ENCODE data around the gene GARNL3. TPM values are rescaled to one million over a fixed set of nuclear protein-coding genes. Genes with fewer than 3 reads are reported as not detected.

Gene GARNL3
- total RNA-seq, 1 donor from 2014 or later, result 5.4 TPM

- peak overlapping the region; percentile 72 for H3K4me3 ChIP-seq (ENCODE audit: insufficient read depth, low read depth, low read length)
- no peaks in the 10 kb centered on the region for H3K9me3 ChIP-seq (ENCODE audit: insufficient read depth, low read depth, low read length)
- no peaks in the 10 kb centered on the region for H4K20me1 ChIP-seq (ENCODE audit: insufficient read depth, low read length)
- peak overlapping the region; percentile 88 for H3K4me2 ChIP-seq (ENCODE audit: low read length)
- DNase-seq (ENCODE audit: low read depth) (no peak), FAIRE-seq (no peak)
- peak overlapping the region; percentile 91 for H3K4me3 Mint-ChIP-seq (ENCODE audit: unreplicated experiment)
- H3K4me1 ChIP-seq (ENCODE audit: insufficient read depth, low read length), result no peaks in the 10 kb centered on the region
- H3K27ac ChIP-seq (ENCODE audit: low read depth, low read length), result no peak overlapping the region
- H3K9ac ChIP-seq (ENCODE audit: low read length), result peak overlapping the region; percentile 66
- H3K9me3 Mint-ChIP-seq (ENCODE audit: unreplicated experiment), result no peaks in the 10 kb centered on the region
- peaks cover 2% of the 10 kb centered on the region for H3K4me1 Mint-ChIP-seq (ENCODE audit: low read depth, unreplicated experiment)
- no peaks in the 10 kb centered on the region for H3K27me3 Mint-ChIP-seq (ENCODE audit: low read depth, unreplicated experiment)
- H3K36me3 Mint-ChIP-seq (ENCODE audit: low read depth, unreplicated experiment), result peaks cover 5% of the 10 kb centered on the region
- H3K27ac Mint-ChIP-seq (ENCODE audit: unreplicated experiment), result no peak overlapping the region
- H3K36me3 ChIP-seq (ENCODE audit: insufficient read depth, low read length), result no peaks in the 10 kb centered on the region
- peak overlapping the region; percentile 99 for H2AFZ ChIP-seq (ENCODE audit: low read depth, low read length)
- no peaks in the 10 kb centered on the region for H3K27me3 ChIP-seq (ENCODE audit: insufficient read depth, low read length)
- no peaks in the 10 kb centered on the region for H3K79me2 ChIP-seq (ENCODE audit: insufficient read depth, low read length)
- TF ChIP-seq EZH2 (IDR thresholded peaks at IDR 0.05; ENCODE audit: insufficient read depth, low read length) (no peak), CTCF (IDR thresholded peaks at IDR 0.05; ENCODE audit: insufficient read depth, low read depth, low read length) (no peak)
Measured at GRCh38 chr9:127245637-127246164, 18.9 kb upstream of the GARNL3 start.

- TF ChIP-seq EZH2 (IDR thresholded peaks at IDR 0.05; ENCODE audit: insufficient read depth, low read length), result no peak
- TF ChIP-seq CTCF (IDR thresholded peaks at IDR 0.05; ENCODE audit: insufficient read depth, low read depth, low read length), result no peak
- no peak overlapping the region for H3K4me3 Mint-ChIP-seq (ENCODE audit: unreplicated experiment)
- H4K20me1 ChIP-seq (ENCODE audit: insufficient read depth, low read length), result no peaks in the 10 kb centered on the region
- no peaks in the 10 kb centered on the region for H3K36me3 ChIP-seq (ENCODE audit: insufficient read depth, low read length)
- no peaks in the 10 kb centered on the region for H3K79me2 ChIP-seq (ENCODE audit: insufficient read depth, low read length)
- H3K9me3 ChIP-seq (ENCODE audit: insufficient read depth, low read depth, low read length), result no peaks in the 10 kb centered on the region
- peaks cover 2% of the 10 kb centered on the region for H3K4me1 Mint-ChIP-seq (ENCODE audit: low read depth, unreplicated experiment)
- no peak overlapping the region for H2AFZ ChIP-seq (ENCODE audit: low read depth, low read length)
- H3K4me3 ChIP-seq (ENCODE audit: insufficient read depth, low read depth, low read length), result no peak overlapping the region
- no peaks in the 10 kb centered on the region for H3K27me3 Mint-ChIP-seq (ENCODE audit: low read depth, unreplicated experiment)
- FAIRE-seq, result no peak
- DNase-seq (ENCODE audit: low read depth), result no peak
- H3K4me2 ChIP-seq (ENCODE audit: low read length), result no peak overlapping the region
- no peak overlapping the region for H3K9ac ChIP-seq (ENCODE audit: low read length)
- no peak overlapping the region for H3K27ac Mint-ChIP-seq (ENCODE audit: unreplicated experiment)
- H3K36me3 Mint-ChIP-seq (ENCODE audit: low read depth, unreplicated experiment), result peaks cover 5% of the 10 kb centered on the region
- H3K9me3 Mint-ChIP-seq (ENCODE audit: unreplicated experiment), result peaks cover 3% of the 10 kb centered on the region
- H3K4me1 ChIP-seq (ENCODE audit: insufficient read depth, low read length), result no peaks in the 10 kb centered on the region
- H3K27me3 ChIP-seq (ENCODE audit: insufficient read depth, low read length), result no peaks in the 10 kb centered on the region
- H3K27ac ChIP-seq (ENCODE audit: low read depth, low read length), result no peak overlapping the region
Measured at GRCh38 chr9:127248241-127248640, 16.3 kb upstream of the GARNL3 start.

- H3K4me2 ChIP-seq (ENCODE audit: low read length), result no peak overlapping the region
- FAIRE-seq, result no peak
- H3K27me3 Mint-ChIP-seq (ENCODE audit: low read depth, unreplicated experiment), result no peaks in the 10 kb centered on the region
- no peak for DNase-seq (ENCODE audit: low read depth)
- H3K36me3 ChIP-seq (ENCODE audit: insufficient read depth, low read length), result no peaks in the 10 kb centered on the region
- no peaks in the 10 kb centered on the region for H4K20me1 ChIP-seq (ENCODE audit: insufficient read depth, low read length)
- H3K4me3 Mint-ChIP-seq (ENCODE audit: unreplicated experiment), result no peak overlapping the region
- no peaks in the 10 kb centered on the region for H3K79me2 ChIP-seq (ENCODE audit: insufficient read depth, low read length)
- H3K27me3 ChIP-seq (ENCODE audit: insufficient read depth, low read length), result no peaks in the 10 kb centered on the region
- no peaks in the 10 kb centered on the region for H3K9me3 ChIP-seq (ENCODE audit: insufficient read depth, low read depth, low read length)
- H3K4me3 ChIP-seq (ENCODE audit: insufficient read depth, low read depth, low read length), result no peak overlapping the region
- H2AFZ ChIP-seq (ENCODE audit: low read depth, low read length), result no peak overlapping the region
- H3K27ac ChIP-seq (ENCODE audit: low read depth, low read length), result no peak overlapping the region
- no peak overlapping the region for H3K27ac Mint-ChIP-seq (ENCODE audit: unreplicated experiment)
- no peaks in the 10 kb centered on the region for H3K4me1 ChIP-seq (ENCODE audit: insufficient read depth, low read length)
- no peak for TF ChIP-seq CTCF (IDR thresholded peaks at IDR 0.05; ENCODE audit: insufficient read depth, low read depth, low read length)
- TF ChIP-seq EZH2 (IDR thresholded peaks at IDR 0.05; ENCODE audit: insufficient read depth, low read length), result no peak
- H3K36me3 Mint-ChIP-seq (ENCODE audit: low read depth, unreplicated experiment), result peaks cover 5% of the 10 kb centered on the region
- peaks cover 3% of the 10 kb centered on the region for H3K4me1 Mint-ChIP-seq (ENCODE audit: low read depth, unreplicated experiment)
- no peak overlapping the region for H3K9ac ChIP-seq (ENCODE audit: low read length)
- H3K9me3 Mint-ChIP-seq (ENCODE audit: unreplicated experiment), result peaks cover 3% of the 10 kb centered on the region
Measured at GRCh38 chr9:127249877-127250276, 14.7 kb upstream of the GARNL3 start.

Data from astrocyte (in vitro differentiated cells and primary cell).